Measurements from ENCODE around the gene LAYN.

GRCh38 chr11:111557425-111558111, 17.0 kb downstream of the LAYN start:
- no peak for TF ChIP-seq CTCF (IDR thresholded peaks at IDR 0.05; ENCODE audit: low read depth, low read length)
- TF ChIP-seq POLR2A (IDR thresholded peaks at IDR 0.05; ENCODE audit: extremely low read depth, insufficient read length) = no peak
